Islet precursor cell (in vitro differentiated cells): ENCODE data around the gene BPNT1.
A peak's percentile ranks its signal among the peaks of the same experiment; 100 is the strongest.
"Not testable (repeated sequence)": the region's sequence is repeated elsewhere in the genome, so short reads cannot be mapped to it uniquely, and the experiment has no call there.

ENCODE experiments used
- DNase-seq: peaks from one replicate; pipeline ENCODE4 v3.0.0-alpha.2; 2018

Gene BPNT1

DNA sequence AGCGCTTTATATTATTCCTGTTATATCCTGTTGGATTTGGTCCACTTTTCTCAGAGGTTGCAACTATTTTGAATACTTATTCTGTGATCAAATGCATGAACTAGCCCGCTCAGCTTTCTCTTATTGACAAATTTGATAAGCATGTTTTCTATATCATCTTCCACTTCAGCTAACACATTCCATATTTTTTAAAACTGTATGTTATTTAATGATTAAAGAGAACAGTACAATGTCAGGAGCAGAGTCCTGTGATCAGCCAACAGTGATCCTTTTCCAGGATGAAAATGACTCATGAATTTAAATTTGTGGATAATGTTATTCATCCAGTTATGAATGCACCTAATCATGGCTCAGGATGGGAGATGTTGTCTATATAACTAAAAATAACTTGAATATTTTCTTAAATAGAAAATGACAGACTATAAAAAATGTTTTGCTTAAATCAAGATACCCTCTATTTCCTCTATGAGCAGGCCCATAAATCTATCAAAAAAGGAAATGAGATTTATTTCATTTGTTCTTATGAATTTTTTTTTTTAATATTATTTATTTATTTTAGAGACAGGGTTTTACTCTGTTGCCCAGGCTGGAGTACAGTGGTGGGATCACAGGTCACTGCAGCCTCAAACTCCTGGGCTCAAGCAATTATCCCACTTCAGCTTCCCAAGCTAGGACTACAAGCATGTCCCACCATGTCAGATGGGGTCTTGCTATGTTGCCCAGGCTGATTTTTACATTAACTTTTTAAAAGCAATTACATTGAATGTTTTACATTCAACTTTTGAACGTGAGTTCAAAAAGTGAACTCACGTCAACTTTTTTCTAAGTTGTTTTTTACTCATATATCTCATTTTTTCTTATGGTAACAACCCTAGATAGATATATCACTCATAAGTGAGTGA, 12.5 kb downstream of the BPNT1 start:
- no peak for DNase-seq

DNA sequence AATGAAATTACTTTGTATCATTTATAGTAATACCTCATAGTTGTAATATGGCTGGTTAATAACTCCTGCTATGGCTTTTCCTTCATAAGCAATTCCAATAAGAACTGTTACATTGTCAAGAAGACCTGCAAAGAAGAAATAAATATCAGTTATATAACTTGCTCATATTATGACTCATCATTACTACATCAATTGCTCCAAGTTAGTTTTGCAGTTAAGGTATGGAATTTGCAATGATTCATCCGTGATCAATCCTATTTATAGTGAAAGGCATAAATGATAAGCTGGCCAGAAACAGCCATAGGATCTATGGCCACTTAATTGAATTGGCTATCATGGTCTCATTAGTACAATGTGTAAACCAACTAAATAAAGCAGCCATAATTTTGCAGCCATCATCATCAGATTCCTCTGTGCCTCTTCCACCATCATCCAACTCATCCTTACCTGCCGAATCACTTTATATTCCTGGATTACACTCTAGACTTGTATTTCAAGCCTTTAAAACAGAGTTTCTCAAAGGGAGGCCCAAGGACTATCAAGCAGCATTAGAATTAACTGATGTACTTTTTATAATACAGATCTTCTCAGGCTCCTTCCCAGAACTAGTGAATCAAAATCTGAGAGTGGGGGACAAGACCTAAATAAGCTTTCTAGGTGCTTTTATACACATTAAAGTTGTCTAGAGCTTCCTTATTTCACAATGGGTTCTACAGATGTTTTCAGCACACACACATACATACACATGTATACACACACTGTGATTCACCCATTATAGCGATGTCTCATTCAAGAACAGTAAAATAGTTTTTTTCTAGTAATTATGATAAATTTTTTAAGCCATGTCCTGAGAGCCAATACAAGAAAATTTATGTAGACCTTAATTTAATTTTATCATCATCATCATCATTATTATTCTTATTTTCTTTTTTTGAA, 22.1 kb downstream of the BPNT1 start:
- DNase-seq = no peak

DNA sequence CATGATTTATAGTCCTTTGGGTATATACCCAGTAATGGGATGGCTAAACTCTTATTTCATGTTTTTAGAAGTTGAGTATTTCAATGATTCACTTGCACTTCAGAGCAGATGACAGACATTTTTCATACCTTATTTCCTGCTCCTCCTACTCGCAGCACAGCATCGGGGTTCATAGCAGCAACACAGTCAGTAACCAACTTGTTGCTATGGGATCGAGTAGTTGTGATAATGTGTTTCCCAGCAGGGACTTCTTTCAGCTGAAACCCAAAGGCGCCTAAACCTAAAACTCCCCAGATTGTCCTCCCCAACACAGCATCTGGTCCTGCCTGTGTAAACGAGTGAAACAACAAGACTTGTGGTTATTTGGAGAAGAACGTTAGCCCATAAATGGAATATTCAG, 27.0 kb downstream of the BPNT1 start:
- DNase-seq = no peak

- DNase-seq = no peak
Measured at GRCh38 chr1:220060876-220061275, 28.7 kb downstream of the BPNT1 start.

DNA sequence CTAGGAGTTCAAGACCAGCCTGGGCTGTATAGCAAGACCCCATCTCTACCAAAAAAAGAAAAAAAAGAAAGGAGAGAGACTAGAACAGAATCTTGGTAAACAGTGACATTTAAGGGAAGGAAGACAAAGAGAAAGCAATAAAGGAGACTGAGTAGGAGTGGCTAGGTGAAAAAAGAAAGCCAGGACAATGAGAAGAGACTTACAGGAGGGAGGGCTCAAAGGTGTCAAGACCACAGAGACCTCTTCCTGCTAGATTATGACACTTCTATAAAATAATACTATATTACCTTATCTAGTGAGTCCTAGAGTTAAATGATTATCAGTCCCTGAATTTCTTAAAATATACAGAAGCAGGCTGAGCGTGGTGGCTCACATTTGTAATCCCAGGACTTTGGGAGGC, 33.2 kb downstream of the BPNT1 start:
- DNase-seq = no peak

DNA sequence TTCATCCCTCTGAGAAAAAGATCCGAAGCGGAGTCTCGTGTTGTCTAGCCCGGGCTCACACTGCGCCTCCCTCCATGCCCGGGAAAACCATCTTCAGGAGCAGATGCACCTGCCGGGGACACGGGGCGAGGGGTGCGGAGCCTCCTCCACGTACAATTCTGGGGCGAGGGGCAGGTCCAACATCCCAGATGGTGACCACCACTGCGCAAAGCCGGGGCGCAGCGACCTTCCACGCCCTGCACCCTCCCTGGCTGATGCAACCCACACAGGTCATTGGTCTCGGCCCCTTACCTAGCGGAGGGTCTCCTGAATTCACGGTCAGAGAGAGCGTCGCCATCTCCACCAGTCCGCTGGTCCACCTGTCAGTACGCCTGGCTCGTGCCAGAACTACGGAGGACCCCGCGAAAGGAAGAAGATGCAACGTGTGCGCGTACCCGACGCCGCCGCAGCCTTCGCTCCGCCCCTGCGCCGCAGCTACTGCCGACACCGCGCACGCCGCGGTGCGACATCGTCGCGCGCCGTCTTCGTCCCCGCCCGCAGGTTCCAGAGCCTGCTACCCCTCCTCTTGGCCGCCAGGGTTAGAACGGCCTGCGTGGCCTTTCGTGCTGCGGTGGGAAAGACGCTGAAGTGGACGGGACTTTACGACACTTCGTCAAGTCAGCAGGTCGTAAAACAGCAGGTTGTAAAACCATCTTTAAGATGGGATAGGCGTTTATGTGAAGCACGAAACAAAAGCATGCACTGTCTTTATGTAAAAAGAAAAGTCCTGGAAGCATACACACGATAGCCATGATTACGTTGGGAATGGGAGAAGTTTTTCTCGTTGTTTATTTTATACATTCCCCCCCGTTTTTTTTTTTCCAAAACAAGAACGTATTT, 43.3 kb downstream of the BPNT1 start, which contains the start of gene EPRS1:
Gene EPRS1, minus strand, starts transcription at position 454 of the 879 bp plus-strand sequence. Its CDS starts 117 bp downstream, at position 337.
- peak; percentile 98 for DNase-seq

- DNase-seq = no peak
Measured at GRCh38 chr1:220045356-220046051, 44.1 kb downstream of the BPNT1 start.

- DNase-seq = no peak
Measured at GRCh38 chr1:220044678-220045355, 44.8 kb downstream of the BPNT1 start.

DNA sequence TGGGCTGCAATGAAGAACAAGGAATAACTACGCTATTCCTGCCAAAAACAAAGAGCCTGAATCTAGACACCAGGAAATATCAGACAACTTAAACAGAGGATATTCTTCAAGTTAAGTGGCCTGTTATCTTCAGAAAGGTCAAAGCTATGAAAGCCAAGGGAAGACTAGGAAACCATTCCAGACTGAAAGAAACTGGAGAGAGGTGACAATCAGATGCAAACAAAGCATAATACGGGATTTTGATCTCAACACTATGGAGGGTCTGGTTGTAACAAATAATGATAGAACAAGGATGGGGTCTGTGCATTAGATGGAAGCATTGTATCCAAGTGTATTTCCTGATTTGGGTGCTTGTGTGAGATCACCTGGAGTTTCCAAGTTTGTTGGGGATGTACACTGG, 45.9 kb downstream of the BPNT1 start:
- DNase-seq = no peak

DNA sequence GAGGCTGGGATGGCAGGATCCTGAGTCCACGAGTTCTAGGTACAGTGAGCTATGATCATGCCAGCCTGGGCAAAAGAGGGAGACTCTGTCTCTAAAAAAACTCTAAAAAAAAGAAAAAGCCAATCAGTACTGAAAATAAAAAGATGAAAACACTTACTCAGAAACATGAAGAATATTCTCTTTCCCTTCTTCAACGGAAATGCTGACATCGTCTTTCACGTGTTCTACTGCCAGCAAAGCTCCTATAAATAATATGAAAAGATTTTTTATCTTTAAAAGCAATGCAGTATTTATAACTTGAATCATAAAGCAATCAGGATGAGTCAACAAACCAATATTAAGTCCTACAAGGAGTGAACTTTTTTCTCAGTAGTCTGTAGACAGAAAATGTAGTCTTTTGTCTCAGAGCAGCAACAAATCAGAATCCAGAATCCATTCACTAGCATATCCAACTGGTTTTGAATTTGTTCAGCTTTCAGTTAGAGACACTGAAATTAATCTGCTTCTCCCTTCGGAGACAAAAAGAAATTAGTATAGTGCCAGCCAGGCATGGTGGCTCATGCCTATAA, 49.5 kb downstream of the BPNT1 start:
- no peak for DNase-seq

DNA sequence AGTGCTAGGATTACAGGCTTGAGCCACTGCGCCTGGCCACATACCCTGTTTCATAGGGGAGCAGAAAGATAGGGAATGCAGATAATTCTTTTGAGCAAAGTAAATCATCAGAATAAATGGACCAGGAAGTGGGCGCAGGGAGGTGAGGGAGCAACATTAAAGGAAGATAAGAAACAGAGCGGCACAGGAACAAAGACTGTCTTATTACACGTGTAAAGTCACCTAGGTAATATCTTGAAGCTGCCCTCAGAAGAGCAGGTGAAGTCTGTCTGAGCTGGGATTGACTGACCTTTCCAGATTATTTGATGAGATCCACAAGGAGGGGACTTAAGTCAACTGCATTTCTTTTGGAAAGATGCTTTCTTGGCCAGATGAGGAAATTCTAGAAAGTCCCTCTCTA, 50.9 kb downstream of the BPNT1 start:
- no peak for DNase-seq

DNA sequence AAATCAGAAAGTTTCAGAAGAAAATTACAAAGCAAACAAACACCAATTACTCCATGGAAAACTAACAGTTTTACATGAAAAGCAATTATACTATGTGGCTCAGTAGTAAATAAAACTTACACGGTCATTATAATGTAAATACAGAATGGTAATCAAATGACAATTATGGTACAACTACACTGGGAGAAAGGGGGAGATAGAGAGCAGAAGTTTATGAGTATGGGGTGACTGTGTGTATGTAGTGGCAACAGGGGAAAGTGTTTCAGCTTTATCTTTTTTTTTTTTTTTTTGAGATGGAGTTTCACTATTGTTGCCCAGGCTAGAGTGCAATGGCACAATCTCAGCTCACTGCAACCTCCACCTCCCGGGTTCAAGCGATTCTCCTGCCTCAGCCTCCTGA, 51.8 kb downstream of the BPNT1 start:
- not testable (repeated sequence) for DNase-seq

- no peak for DNase-seq
Measured at GRCh38 chr1:220032911-220033310, 56.7 kb downstream of the BPNT1 start.

GRCh38 chr1:220031287-220031686, 58.3 kb downstream of the BPNT1 start:
- no peak for DNase-seq

GRCh38 chr1:220028346-220028895, 61.2 kb downstream of the BPNT1 start:
- DNase-seq = no peak

DNA sequence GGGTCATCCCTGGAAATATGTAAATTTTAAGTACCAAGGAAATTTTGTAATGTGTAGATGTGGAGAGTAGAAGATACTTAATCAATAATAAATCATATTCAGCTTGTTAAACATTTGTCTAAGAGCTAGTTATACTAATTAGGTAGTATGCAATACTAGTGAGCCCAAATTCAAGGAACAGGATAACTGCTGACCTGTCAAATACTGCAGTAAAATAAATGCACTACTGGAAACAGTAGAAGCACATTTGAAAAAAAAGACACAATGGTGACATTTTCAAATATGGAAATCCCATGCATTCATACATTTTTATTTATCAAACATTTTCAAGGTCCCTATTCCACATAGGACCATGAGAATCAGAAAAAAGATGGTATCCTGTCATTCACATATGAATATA, 70.5 kb downstream of the BPNT1 start:
- DNase-seq = no peak

DNA sequence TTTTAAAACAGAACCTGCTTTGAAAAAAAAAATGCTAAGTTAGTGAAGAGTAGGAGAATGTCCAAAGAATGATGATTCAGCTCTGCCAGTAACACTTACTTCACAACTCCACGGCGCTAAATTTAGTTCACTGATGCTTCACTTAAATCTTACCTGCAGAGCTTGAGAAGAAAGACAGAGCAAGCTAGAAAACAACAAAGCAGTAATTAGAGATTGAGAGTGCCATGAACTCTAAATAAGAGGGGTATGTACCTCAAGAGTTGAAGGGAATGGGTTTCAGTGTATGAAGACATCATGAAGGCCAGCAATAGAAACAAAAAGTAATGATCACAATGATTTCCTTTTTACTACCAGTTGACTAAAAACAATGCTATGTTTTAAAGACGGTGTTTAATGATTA, 76.1 kb downstream of the BPNT1 start:
- no peak for DNase-seq

DNA sequence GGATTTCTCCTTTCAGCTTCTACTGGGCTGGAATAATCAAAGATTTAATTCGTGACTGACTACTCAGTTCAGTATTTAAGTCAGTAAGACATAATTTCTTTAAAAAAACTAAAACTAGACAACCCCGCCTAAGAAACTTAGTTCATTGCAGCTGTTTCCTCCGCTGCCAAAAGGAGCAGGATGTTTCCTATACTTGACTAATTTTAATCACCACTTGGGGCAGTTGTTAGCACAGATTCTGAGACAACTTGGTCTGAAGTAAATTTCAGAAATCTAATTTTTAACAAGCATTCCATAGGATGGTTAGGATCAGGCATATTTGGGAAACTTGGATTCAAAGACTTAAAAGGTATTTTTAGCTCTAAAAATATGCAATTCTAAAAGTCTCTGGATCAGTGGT, 77.3 kb downstream of the BPNT1 start:
- DNase-seq = no peak

DNA sequence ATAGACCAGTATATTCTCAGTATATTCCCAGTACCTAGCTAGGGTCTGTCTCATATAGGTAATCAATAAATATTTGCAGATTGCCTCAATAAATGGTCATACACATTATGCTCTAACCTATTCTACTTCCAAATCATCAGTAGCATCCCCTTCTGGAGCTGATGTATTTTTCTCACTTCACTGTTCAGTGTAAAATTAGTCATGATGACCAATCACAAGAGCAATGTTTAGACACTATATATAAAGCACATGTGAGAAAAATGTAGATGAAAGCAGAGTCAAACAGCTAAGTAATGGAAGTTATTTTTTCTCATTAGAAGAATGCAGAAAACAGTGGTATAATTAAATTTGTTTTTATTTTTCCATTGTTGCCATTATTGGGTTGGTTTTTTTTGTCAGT, 78.0 kb downstream of the BPNT1 start:
- DNase-seq = no peak
